ENCODE measurements around the gene FOSL1.

DNA sequence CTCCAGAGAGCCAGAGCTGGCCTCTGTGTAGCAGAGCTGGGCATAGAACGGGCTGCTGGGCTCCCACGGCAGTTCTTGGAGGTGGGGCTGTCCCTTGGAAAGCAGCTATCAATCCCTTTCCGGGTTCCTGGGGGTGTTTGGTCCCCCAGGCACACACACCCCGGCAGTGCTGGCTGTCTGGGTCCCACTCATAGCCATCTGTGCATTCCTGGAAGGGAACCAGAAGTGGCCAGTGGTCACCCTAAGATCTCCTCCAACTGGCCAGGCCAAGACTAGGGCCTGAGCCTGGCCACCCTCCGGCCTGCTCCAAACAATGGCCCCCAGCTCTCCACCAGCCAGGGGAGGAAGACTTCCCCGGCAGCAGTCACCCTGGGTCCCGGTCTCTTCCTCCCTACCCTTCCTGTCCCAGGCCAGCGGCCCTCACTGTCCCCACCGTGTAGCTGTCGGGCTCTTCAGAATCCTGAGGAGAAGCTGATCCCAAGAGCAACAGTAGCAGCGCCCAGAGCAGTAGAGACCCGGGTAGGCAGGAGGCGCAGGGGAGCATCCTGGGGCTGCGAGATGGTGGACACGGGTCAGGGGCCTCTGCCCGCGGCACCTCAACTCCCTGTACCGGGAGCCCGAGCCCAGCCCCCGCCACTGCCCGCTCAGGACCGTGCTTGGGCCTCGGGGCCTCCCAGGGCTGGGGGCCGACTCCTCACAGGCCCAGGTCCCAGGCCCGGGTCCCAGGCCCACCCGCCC is 28.2 kb downstream of the FOSL1 start:
- TF ChIP-seq PAWR (CRISPR knock-in tag; IDR thresholded peaks at IDR 0.05; ENCODE audit: borderline replicate concordance): no peak
- TF ChIP-seq RXRB (CRISPR knock-in tag; IDR thresholded peaks at IDR 0.05; ENCODE audit: borderline replicate concordance): no peak
- TF ChIP-seq ATM (IDR thresholded peaks at IDR 0.05; ENCODE audit: borderline replicate concordance): no peak
- no peak for TF ChIP-seq GZF1 (CRISPR knock-in tag; IDR thresholded peaks at IDR 0.05)
- TF ChIP-seq, protein P1, sequence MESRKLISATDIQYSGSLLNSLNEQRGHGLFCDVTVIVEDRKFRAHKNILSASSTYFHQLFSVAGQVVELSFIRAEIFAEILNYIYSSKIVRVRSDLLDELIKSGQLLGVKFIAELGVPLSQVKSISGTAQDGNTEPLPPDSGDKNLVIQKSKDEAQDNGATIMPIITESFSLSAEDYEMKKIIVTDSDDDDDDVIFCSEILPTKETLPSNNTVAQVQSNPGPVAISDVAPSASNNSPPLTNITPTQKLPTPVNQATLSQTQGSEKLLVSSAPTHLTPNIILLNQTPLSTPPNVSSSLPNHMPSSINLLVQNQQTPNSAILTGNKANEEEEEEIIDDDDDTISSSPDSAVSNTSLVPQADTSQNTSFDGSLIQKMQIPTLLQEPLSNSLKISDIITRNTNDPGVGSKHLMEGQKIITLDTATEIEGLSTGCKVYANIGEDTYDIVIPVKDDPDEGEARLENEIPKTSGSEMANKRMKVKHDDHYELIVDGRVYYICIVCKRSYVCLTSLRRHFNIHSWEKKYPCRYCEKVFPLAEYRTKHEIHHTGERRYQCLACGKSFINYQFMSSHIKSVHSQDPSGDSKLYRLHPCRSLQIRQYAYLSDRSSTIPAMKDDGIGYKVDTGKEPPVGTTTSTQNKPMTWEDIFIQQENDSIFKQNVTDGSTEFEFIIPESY (CRISPR knock-in tag; IDR thresholded peaks at IDR 0.05): no peak
- no peak for TF ChIP-seq NFKB2 (CRISPR knock-in tag; IDR thresholded peaks at IDR 0.05; ENCODE audit: borderline replicate concordance)
- no peak for TF ChIP-seq TBP (CRISPR knock-in tag; IDR thresholded peaks at IDR 0.05)
- TF ChIP-seq TP53 (CRISPR knock-in tag; conservative IDR thresholded peaks at IDR 0.05): no peak
- no peak for TF ChIP-seq HDAC1 (CRISPR knock-in tag; IDR thresholded peaks at IDR 0.05)
- TF ChIP-seq, protein P2, sequence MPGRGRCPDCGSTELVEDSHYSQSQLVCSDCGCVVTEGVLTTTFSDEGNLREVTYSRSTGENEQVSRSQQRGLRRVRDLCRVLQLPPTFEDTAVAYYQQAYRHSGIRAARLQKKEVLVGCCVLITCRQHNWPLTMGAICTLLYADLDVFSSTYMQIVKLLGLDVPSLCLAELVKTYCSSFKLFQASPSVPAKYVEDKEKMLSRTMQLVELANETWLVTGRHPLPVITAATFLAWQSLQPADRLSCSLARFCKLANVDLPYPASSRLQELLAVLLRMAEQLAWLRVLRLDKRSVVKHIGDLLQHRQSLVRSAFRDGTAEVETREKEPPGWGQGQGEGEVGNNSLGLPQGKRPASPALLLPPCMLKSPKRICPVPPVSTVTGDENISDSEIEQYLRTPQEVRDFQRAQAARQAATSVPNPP (CRISPR knock-in tag; IDR thresholded peaks at IDR 0.05): no peak
- TF ChIP-seq THYN1 (CRISPR knock-in tag; IDR thresholded peaks at IDR 0.05; ENCODE audit: borderline replicate concordance, low read depth): no peak
- no peak for TF ChIP-seq KAT7 (CRISPR knock-in tag; IDR thresholded peaks at IDR 0.05; ENCODE audit: borderline replicate concordance)
